MCF 10A (cell line): Measurements from ENCODE around the gene NME4. TPM values are rescaled to one million over a fixed set of nuclear protein-coding genes. Genes with fewer than 3 reads are reported as not detected.

Experiments used
- BruUV-seq: library from RNA; stranded (reverse); fragments of 400-500 nt; replicated peaks from 2 replicates; lab custom pipeline; 2021; lab: Mats Ljungman, UMichigan
- CTCF ChIA-PET: fragments of 300-600 bp; sonication (Branson Sonifier 250); formaldehyde crosslinking; extraction: SDS; loops from one replicate; lab custom pipeline; 2021; ENCODE audit warnings: antibody characterized with exemption, inconsistent platforms; lab: Yijun Ruan, JAX
- POLR2A ChIA-PET: fragments of 300-600, 350-650 bp; sonication (Branson Sonifier 250); formaldehyde crosslinking; extraction: SDS; loops from one replicate; lab custom pipeline; 2020; ENCODE audit warnings: antibody characterized with exemption, inconsistent platforms; lab: Yijun Ruan, JAX
- DNase-seq: peaks from one replicate; pipeline ENCODE4 v3.0.0-alpha.2; 2018; ENCODE audit not compliant: unreplicated experiment
- H3K27ac Mint-ChIP-seq: one replicate; pipeline ENCODE4 v1.8.0; 2022; ENCODE audit warnings: mild to moderate bottlenecking, low read depth, mixed read lengths; ENCODE audit not compliant: unreplicated experiment
- H3K27me3 Mint-ChIP-seq: one replicate; pipeline ENCODE4 v1.8.0; 2022; ENCODE audit warnings: mixed read lengths; ENCODE audit not compliant: insufficient read depth, unreplicated experiment
- H3K36me3 Mint-ChIP-seq: one replicate; pipeline ENCODE4 v1.8.0; 2022; ENCODE audit warnings: mild to moderate bottlenecking, moderate library complexity, mixed read lengths; ENCODE audit not compliant: insufficient read depth, unreplicated experiment
- H3K4me1 Mint-ChIP-seq: one replicate; pipeline ENCODE4 v1.8.0; 2022; ENCODE audit warnings: mixed read lengths; ENCODE audit not compliant: insufficient read depth, unreplicated experiment
- H3K4me3 Mint-ChIP-seq: one replicate; pipeline ENCODE4 v1.8.0; 2022; ENCODE audit warnings: mild to moderate bottlenecking, moderate library complexity, mixed read lengths; ENCODE audit not compliant: unreplicated experiment
- H3K9me3 Mint-ChIP-seq: one replicate; pipeline ENCODE4 v1.8.0; 2022; ENCODE audit warnings: mixed read lengths; ENCODE audit not compliant: unreplicated experiment
- intact Hi-C: fragments of 100-400 bp; cut with micrococcal nuclease; formaldehyde crosslinking; loops from 2 replicates; pipeline ENCODE4 v1.14.1; 2022
- total RNA-seq: library from RNA; stranded (reverse); gene quantifications from 2 replicates; pipeline ENCODE4 v1.2.3, GENCODE V29; 2022
- TF ChIP-seq, protein P1 (sequence below): fragments of 200-600 bp; IDR thresholded peaks from one replicate; pipeline ENCODE4 v1.8.0; 2022; ENCODE audit warnings: antibody characterized with exemption, mild to moderate bottlenecking; ENCODE audit not compliant: unreplicated experiment

Gene NME4
- total RNA-seq, 1 experiment from 2014 or later = 76.8 TPM

DNA sequence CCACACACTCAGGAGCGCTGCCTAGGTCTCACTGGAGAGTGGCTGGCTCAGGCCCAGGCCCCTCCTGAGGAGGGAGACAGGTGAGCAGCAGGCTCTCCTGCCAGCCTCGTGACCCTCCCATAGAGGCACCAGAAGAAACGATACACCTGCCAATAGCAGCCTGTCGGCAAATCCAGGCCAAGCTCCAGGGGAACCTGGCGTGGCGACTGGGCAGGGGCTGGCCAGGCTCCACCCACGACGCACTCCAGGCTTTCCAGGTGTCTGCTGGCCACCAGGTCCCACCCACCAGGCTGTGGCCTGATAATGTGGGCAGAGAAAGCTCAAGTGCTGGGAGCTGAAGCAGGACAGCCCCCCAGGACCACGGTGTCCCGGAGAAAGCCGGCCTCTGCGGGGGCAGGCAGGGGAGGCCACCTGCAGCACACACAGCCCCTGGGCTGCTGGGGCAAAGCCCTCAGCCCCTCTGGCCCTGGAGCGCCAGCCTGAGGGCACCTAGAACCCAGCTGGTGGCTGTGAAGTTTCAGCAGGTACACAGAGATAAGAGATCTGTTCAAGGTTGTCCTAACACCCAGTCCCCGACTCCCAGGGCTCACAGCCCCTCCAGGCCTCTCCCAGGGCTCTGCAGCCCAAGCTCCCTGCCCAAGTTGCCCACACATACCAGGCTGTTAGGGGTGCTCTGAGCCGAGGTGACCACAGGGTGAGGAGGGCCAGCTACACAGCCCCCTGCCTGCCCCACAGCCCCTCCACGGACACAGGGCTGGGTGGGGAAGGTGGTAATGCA is 17.6 kb upstream of the NME4 start:
- Mint-ChIP-seq H3K36me3 (peaks cover 16% of the 10 kb centered on the region), H3K4me3 (no peak overlapping the region), H3K9me3 (no peaks in the 10 kb centered on the region), H3K27me3 (no peaks in the 10 kb centered on the region), H3K4me1 (peaks cover 6% of the 10 kb centered on the region), H3K27ac (no peak overlapping the region)
- POLR2A ChIA-PET = interaction anchor here (1.0 to 1.3 kb wide), 2 partner anchors 9 to 45 kb away, joined by 4 to 6 read pairs; partner anchors contain the start of gene MRPL28
- DNase-seq = no peak
- TF ChIP-seq, protein P1, sequence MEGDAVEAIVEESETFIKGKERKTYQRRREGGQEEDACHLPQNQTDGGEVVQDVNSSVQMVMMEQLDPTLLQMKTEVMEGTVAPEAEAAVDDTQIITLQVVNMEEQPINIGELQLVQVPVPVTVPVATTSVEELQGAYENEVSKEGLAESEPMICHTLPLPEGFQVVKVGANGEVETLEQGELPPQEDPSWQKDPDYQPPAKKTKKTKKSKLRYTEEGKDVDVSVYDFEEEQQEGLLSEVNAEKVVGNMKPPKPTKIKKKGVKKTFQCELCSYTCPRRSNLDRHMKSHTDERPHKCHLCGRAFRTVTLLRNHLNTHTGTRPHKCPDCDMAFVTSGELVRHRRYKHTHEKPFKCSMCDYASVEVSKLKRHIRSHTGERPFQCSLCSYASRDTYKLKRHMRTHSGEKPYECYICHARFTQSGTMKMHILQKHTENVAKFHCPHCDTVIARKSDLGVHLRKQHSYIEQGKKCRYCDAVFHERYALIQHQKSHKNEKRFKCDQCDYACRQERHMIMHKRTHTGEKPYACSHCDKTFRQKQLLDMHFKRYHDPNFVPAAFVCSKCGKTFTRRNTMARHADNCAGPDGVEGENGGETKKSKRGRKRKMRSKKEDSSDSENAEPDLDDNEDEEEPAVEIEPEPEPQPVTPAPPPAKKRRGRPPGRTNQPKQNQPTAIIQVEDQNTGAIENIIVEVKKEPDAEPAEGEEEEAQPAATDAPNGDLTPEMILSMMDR = no peak
- BruUV-seq = no TSS peak
- intact Hi-C loops = no loop called here
- CTCF ChIA-PET = interaction anchor here (1.6 kb wide), 1 partner anchor 17 kb away, joined by 5 read pairs; no protein-coding TSS in a partner anchor

DNA sequence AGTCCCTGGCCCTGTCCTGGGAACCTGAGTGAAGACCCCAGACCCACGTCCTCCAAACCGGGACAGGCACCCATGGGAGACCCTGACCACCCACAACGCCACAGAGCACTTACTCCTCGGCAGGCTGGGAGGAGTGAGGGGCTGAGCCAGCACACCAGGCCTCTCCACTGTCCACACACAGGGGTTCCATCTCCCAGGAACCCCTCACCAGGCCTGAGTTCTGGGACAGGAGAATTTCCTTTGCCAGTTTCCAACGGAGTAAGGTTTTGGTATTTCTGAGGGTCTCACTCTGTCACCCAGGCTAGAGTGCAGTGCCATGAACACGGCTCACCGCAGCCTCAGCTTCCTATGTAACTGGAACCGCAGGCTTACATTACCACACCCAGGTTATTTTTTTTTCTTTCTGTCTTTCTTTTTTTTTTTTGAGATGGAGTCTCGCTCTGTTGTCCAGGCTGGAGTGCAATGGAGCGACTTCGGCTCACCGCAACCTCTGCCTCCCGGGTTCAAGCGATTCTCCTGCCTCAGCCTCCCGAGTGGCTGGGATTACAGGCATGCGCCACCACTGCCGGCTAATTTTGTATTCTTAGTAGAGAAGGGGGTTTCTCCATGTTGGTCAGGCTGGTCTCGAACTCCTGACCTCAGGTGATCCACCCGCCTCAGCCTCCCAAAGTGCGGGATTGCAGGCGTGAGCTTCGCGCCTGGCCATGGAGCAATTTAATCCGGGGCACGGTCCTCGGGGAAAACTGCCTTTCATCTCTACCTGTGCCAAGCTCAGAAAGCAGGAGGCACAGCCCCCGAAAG is 16.8 kb upstream of the NME4 start:
- no peak overlapping the region for H3K27ac Mint-ChIP-seq
- intact Hi-C loops = no loop called here
- peak overlapping the region; percentile 72 for H3K4me3 Mint-ChIP-seq
- peaks cover 16% of the 10 kb centered on the region for H3K36me3 Mint-ChIP-seq
- TF ChIP-seq, protein P1 = no peak
- no TSS peak for BruUV-seq
- no peaks in the 10 kb centered on the region for H3K9me3 Mint-ChIP-seq
- ChIA-PET CTCF (interaction anchor here (1.6 kb wide), 1 partner anchor 18 kb away, joined by 5 read pairs; no protein-coding TSS in a partner anchor), POLR2A (interaction anchor here (0.9 to 1.3 kb wide), 3 partner anchors 9 to 45 kb away, joined by 4 to 7 read pairs (median 6); partner anchors contain the start of gene MRPL28)
- no peak for DNase-seq
- H3K4me1 Mint-ChIP-seq = peaks cover 6% of the 10 kb centered on the region
- H3K27me3 Mint-ChIP-seq = no peaks in the 10 kb centered on the region

- H3K27ac Mint-ChIP-seq = no peak overlapping the region
- TF ChIP-seq, protein P1 = no peak
- peak overlapping the region; percentile 72 for H3K4me3 Mint-ChIP-seq
- H3K4me1 Mint-ChIP-seq = peaks cover 6% of the 10 kb centered on the region
- no peaks in the 10 kb centered on the region for H3K9me3 Mint-ChIP-seq
- POLR2A ChIA-PET = interaction anchor here (0.7 to 1.0 kb wide), 3 partner anchors 10 to 406 kb away, joined by 3 to 7 read pairs (median 3); partner anchors contain the start of gene MRPL28
- intact Hi-C loops = no loop called here
- CTCF ChIA-PET = no interaction called here
- no peak for DNase-seq
- H3K27me3 Mint-ChIP-seq = no peaks in the 10 kb centered on the region
- no TSS peak for BruUV-seq
- peaks cover 16% of the 10 kb centered on the region for H3K36me3 Mint-ChIP-seq
These were observed 16.3 kb upstream of the NME4 start for GRCh38 chr16:380762-381011.
